Measurements from ENCODE around the gene SDK2.

Gene SDK2

GRCh38 chr17:73290399-73291259 is 353.6 kb downstream of the SDK2 start:
- DNase-seq (ENCODE audit: low read depth, low spot score): peak; percentile 32
- no peak overlapping the region for H3K4me3 ChIP-seq (ENCODE audit: low read depth, low read length)
- TF ChIP-seq, protein P1, sequence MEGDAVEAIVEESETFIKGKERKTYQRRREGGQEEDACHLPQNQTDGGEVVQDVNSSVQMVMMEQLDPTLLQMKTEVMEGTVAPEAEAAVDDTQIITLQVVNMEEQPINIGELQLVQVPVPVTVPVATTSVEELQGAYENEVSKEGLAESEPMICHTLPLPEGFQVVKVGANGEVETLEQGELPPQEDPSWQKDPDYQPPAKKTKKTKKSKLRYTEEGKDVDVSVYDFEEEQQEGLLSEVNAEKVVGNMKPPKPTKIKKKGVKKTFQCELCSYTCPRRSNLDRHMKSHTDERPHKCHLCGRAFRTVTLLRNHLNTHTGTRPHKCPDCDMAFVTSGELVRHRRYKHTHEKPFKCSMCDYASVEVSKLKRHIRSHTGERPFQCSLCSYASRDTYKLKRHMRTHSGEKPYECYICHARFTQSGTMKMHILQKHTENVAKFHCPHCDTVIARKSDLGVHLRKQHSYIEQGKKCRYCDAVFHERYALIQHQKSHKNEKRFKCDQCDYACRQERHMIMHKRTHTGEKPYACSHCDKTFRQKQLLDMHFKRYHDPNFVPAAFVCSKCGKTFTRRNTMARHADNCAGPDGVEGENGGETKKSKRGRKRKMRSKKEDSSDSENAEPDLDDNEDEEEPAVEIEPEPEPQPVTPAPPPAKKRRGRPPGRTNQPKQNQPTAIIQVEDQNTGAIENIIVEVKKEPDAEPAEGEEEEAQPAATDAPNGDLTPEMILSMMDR (IDR thresholded peaks at IDR 0.05; ENCODE audit: low read depth, low read length): no peak
- in situ Hi-C loops (cut with HindIII; ENCODE audit: low sequenced_read_pairs): no loop called here

- in situ Hi-C loops (cut with HindIII; ENCODE audit: low sequenced_read_pairs): no loop called here
- TF ChIP-seq, protein P1 (IDR thresholded peaks at IDR 0.05; ENCODE audit: low read depth, low read length): no peak
- no peak for DNase-seq (ENCODE audit: low read depth, low spot score)
- H3K4me3 ChIP-seq (ENCODE audit: low read depth, low read length): no peak overlapping the region
Measured at GRCh38 chr17:73289549-73290254, 354.5 kb downstream of the SDK2 start.

DNA sequence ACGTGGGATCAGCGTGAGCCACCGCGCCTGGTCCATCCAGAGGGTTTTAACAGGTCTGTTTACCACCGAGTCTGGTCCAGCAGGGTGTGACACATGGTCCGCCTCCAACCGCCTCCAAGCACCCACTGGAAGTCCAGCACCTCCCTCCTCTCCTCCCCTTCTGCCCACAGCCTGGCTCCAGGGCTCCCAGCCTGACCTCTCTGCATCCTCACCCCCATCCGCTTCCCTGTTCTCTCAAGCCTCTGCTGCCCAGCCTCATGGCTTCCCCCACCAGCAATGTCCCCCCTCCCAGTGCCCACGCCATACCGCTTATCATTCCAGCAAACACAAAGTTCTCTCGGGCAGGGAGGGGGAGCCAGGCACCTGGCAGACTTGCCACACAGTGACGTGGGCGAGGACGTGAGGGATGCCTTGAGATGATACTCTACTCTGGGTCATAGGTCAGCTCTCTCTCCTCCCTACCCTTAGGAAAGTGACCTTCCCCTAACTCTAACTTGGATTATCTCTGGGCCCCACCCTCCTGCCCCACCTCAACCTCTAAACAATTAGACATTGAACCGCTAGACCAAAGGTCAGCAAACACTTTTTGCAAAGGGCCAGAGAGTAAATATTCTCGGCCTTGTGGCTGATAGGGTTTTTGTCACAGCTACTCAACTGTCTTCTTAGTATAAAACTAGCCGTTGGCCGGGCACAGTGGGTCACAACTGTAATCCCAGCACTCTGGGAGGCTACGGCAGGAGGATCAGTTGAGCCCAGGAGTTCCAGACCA is 355.5 kb downstream of the SDK2 start:
- in situ Hi-C loops (cut with HindIII; ENCODE audit: low sequenced_read_pairs): no loop called here
- peak; percentile 12 for DNase-seq (ENCODE audit: low read depth, low spot score)

DNA sequence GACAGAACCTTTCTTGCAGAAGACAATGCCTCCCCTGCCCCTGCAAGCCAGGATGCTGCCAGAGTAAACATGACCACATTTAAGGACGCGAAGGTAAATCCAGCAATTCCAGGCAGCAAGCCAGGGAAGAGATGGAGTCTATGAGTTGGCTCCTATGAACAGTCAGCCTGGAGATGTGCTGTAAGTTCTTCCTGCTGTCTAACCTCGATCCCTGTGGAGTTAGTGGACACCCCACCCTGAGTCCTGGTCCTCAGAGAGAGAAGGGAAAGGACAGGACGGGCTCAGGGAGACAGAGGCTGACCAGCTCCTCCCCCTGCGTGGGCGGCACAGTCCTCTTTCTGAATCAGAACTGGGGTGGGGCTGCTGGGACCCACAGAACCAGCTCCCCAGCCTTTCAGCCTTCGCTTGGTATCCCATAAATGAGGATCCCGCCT is 357.4 kb downstream of the SDK2 start:
- TF ChIP-seq, protein P1 (IDR thresholded peaks at IDR 0.05; ENCODE audit: low read depth, low read length): no peak
- in situ Hi-C loops (cut with HindIII; ENCODE audit: low sequenced_read_pairs): no loop called here
- peak; percentile 82 for DNase-seq (ENCODE audit: low read depth, low spot score)
- H3K4me3 ChIP-seq (ENCODE audit: low read depth, low read length): no peak overlapping the region

More for the DNA sequence above, 355.5 kb downstream of the SDK2 start:
- TF ChIP-seq, protein P1 (IDR thresholded peaks at IDR 0.05; ENCODE audit: low read depth, low read length): no peak
- no peak overlapping the region for H3K4me3 ChIP-seq (ENCODE audit: low read depth, low read length)

- no peak for DNase-seq (ENCODE audit: low read depth, low spot score)
- H3K4me3 ChIP-seq (ENCODE audit: low read depth, low read length): no peak overlapping the region
Measured at GRCh38 chr17:73285916-73286862, 358.1 kb downstream of the SDK2 start.

More at GRCh38 chr17:73285916-73286862, 358.1 kb downstream of the SDK2 start:
- TF ChIP-seq, protein P1 (IDR thresholded peaks at IDR 0.05; ENCODE audit: low read depth, low read length): no peak
- in situ Hi-C loops (cut with HindIII; ENCODE audit: low sequenced_read_pairs): no loop called here

All from astrocyte of the spinal cord (primary cell).